GM21737 (cell line): ENCODE results near the gene HUS1B.
"Not testable (repeated sequence)": the region's sequence is repeated elsewhere in the genome, so short reads cannot be mapped to it uniquely, and the experiment has no call there.

Experiments used
- ATAC-seq: cut with Tn5 transposase; IDR thresholded peaks from one replicate; pipeline ENCODE4 v1.9.1; 2021; ENCODE audit warnings: mild to moderate bottlenecking, moderate library complexity; ENCODE audit not compliant: unreplicated experiment

Gene HUS1B

DNA sequence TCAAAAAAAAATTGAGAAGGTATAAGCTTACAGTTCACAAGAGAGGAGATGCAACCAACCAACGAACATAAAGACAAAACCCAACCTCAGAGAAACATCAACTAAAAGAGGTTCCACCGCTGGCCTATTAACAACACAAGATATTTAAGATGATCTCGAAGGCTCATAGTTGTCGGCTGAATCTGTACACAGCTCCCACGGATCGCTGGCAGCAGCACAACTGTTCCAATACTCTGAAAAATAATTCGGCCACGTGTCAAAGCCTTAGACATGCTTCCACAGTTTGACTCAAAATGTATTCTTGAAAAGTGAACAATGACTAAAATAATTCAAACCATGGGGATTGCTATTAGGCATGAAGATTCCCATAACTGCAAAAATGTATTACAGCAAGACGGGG lies 22.4 kb upstream of the HUS1B start:
- no peak for ATAC-seq

DNA sequence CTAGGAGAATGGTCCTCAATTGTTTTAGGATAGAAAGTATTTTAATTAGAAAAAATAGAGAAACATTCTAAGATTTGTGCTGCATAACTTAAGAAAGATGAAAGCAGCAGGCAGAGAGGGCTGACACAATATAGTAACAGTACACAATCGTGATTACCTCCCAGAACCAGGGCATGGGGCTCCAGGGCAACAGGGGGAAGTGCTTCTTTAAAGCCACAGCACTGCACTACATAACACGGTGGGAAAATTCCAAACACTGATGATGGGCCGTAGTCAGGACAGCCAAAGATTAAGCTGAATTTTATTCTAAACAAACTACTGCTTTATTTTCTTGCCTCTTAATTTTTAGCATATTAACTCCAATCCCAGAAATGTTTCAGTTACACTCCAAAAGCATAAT lies 21.6 kb upstream of the HUS1B start:
- no peak for ATAC-seq

DNA sequence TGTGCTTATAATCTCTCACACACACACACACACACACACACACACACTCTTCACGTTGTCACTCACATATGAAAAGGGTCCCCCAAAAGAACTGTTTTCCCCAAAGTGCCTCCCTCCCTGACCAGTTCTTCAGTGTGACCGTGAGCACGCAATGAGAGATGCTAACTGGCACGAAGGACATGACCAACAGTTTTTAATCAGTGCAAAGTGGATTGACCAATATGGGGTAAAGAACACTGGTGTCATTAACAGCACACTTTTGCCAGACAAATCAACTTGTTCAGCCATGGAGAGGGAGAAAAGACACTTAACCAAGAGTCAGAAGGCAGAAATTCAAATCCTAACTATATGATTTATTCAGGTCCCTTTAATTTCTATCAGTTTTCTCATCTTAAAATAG lies 21.0 kb upstream of the HUS1B start:
- ATAC-seq = no peak

DNA sequence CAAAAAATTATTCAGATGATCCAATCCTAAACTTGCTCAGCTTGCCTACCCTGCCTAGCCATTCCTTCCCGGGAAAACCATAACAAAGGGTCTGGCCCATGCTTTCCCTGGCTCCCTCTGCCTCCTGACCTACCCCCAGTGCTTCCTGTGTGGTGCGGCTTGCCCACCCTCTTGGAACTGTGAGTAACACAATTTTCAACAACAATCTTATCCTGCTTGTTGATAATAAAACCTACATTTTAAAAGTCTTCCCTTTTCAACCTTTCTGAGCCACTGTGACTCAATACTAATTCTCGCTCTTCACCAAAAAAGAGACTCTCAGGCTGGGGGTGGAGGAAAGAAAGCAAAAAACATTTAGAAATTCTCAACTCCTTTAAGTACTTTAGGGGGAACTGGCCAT lies 18.1 kb upstream of the HUS1B start:
- ATAC-seq = no peak

DNA sequence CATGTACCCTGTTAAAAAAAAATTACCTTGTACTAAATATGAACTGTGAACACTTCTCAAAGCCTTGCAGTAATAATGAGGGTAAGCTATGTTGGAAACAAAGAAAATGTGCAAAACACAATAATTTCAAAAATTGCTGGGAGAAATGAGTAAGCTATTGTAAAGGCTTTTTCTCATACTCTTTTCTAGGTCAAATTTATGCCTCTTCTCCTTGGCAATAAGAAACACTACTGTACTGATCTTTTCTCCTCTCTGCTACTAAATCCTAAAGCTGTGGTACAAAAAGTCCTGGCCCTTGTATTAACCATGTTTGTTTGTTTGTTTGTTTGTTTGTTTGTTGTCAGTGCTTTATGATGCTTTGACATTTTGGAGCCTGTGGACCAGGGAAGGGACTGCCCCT lies 17.5 kb upstream of the HUS1B start:
- ATAC-seq = no peak

DNA sequence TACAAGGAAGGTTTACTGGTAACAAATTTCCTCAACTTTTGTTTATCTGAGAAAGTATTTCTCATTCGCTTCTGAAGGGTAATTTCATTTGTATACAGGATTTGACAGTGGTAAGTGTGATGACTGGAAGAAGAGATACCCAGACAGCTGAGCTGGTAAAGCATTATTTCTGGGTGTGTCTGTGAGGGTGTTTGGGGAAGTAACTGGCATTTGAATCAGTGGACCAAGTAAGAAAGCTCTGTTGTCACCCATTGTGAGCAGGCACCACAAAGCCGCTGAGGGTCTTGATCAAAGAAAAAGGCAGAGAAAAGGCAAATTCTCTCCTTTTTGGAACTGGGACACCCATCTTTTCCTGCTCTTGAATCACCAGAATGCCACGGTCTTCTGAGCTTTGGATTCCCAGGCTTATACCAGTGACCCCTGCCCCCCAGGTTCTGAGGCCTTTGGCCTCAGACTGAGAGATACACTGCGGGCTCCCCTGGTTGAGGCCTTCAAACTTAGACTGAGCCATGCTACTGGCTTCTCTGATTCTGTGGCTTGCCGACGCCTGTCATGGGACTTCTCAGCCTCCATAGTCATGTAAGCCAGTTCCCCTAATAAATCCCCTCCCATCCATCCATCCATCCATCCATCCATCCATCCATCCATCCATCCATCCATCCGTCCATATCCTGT lies 10.5 kb upstream of the HUS1B start:
- no peak for ATAC-seq

DNA sequence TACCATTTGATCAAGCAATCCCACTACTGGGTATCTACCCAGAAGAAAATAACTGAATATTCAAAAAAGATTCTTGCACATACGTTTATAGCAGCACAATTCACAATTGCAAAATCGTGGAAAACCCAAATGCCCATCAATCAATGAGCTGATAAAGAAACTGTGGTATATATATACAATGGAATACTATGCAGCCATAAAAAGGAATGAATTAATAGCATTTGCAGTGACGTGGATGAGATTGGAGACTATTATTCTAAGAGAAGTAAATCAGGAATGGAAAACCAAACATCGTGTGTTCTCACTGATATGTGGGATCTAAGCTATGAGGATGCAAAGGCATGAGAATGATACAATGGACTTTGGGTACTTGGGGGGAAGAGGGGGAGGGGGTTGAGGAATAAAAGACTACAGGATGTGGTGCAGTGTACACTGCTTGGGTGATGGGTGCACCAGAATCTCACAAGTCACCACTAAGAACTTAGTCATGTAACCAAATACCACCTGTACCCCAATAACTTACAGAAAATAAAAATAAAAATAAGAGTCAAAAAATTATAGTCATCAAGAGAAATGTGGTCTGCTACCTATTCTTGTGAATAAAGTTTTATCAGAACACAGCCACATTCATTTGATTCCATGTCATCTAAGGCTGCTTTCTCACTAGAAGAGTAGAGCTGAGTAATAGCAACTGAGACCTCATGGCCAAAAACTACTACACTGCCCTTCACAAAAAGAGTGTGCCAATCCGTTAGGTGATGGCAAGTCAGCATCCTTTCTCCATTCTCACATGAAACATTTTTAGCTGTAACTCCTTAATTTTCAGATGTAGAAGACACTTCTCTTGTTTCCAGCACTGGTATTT lies 8.7 kb upstream of the HUS1B start:
- ATAC-seq = no peak

DNA sequence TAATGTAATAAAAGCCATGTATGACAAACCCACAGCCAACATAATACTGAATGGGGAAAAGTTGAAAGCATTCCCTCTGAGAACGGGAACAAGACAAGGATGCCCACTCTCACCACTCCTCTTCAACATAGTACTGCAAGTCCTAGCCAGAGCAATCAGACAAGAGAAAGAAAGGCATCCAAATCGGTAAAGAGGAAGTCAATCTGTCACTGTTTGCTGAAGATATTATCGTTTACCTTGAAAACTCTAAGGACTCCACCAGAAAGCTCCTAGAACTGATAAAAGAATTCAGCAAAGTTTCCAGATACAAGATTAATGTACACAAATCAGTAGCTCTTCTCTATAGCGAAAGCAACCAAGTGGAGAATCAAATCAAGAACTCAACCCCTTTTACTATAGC lies 6.9 kb upstream of the HUS1B start:
- not testable (repeated sequence) for ATAC-seq

DNA sequence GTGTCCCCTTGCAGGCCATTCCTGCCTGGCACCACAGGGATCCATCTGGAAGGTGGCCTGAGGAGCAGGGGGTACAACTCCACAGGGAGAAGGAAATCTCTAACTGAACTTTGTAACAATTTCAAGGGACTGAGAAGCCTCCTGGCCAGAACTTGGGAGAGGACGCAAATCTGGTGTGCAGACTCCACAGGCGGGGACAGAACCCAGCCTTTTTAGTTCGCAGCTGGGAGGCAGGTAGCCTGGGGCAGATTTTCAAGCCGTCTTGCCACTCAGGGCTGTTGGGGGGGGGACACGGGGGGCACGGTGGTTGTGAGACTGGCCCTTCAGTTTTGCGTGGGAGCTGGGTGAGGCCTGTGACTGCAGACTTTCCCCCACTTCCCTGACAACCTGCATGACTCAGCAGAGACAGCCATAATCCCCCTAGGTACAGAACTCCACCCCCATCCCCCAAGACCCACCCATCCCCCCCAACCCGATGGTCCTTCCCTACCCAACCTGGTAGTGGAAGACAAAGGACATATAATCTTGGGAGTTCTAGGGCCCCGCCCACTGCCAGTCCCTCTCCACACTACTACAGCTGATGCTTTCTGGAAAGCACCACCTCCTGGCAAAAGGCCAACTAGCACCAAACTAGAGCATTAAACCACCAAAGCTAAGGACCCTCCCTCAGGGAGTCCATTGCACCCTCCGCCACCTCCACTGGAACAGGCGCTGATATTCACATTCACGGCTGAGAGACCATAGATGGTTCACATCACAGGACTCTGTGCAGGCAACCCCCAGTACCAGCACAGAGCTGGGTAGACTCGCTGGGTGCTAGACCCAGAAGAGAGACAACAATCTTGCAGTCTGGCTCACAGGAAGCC lies 3.0 kb upstream of the HUS1B start:
- ATAC-seq = no peak

DNA sequence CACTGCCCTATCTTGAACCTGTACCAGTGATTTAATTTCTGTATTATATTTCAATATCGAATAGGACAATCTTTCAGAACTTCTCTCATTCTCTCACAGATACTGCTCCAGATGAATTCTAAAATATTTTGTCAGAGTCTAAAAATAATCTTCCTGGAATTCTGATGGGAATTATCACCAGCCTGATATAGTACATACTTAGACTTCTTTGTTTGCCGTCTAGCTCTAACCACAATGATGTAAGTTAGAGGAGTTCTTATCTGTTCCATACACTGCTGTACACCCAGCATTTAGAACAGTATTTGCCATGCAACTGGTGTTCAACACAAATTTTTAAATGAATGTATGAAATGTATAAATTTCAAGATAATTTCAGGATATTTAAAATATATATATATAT lies 1.3 kb upstream of the HUS1B start:
- ATAC-seq = no peak

DNA sequence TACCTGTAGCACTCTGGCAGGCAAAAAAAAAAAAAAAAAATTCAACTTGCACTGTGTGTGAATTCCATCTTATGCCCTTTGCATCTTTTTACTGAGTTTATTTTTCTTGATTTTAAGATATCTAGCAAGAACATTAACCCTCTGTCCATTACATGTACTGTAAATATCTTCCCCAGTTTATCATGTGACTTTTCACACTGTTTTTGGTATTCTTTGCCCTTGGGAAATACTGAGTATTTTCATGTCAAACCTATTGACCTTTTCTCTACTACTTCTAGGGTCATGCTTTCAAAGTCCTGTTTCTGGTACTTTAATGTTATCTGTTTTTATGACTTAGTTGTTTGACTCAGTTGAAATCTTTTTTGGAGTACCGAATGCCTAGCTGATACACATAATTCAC lies 843 bp upstream of the HUS1B start:
- no peak for ATAC-seq

DNA sequence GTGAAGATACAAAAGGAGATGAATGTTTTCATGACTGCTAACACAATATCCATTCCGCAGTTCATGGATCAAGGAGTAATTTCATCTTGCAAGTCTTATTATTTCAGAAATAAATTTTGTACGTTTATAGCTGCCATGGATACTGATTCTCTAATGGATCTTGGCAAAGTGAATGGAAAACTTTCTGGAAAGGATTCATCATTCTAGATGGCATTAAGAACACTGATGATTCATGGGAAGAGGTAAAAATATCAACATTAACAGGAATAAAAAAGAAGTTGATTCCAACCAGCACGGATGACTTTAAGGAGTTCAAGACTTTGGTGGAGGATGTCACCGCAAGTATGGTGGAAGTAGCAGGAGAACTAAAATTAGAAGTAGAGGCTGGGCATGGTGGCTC lies 2.8 kb downstream of the HUS1B start:
- ATAC-seq = no peak

DNA sequence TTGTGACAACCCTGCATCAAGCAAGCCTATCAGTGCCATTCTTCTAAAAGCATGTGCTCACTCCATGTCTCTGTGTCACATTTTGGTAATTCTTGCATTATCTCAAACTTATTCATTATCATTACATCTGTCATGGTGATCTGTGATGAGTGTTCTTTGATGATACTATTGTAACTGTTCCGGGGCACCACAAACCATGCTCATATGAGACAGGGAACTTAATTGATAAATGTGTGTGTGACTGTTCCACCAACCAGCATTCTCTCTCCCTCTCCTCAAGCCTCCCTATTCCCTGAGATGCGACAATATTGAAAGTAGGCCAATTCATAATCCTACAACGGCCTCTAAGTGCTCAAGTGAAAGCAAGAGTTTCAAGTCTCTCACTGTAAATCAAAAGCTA lies 4.0 kb downstream of the HUS1B start:
- no peak for ATAC-seq

DNA sequence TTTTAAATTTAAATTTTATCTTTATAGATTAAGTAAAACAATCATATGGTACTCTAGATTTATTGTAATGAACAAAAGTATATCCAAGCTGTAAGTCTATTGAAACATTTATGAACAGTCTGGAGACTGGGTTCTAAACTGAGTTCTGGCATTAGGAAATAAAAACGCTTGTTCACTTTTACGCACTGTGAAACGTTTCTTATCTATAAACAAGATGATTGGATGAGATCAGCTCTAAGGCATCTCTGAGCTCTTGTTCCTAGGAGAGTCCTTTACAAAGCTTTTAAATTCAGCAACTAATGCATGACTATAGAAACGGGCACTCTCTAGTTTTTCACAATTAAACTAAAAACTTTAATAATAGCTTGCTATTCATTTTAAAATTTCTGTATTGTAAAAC lies 6.8 kb downstream of the HUS1B start:
- ATAC-seq = no peak

DNA sequence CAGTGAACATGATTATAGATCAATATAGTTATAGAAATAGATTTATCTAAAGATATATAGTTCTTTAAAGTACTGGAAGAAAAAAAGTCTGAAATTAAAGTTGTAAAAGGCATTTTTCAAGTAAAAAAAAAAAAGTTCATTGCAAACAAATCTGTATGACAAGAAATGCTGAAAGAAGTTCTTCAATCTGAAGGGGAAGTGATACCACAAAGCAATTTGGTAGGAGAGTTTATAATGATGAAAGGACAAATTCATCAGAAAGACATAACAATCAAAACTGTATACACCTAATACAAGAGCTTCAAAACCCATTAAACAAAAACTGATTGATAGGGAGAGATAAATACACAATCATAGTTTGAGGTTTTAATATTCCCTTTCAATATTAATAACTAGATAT lies 14.1 kb downstream of the HUS1B start:
- no peak for ATAC-seq

DNA sequence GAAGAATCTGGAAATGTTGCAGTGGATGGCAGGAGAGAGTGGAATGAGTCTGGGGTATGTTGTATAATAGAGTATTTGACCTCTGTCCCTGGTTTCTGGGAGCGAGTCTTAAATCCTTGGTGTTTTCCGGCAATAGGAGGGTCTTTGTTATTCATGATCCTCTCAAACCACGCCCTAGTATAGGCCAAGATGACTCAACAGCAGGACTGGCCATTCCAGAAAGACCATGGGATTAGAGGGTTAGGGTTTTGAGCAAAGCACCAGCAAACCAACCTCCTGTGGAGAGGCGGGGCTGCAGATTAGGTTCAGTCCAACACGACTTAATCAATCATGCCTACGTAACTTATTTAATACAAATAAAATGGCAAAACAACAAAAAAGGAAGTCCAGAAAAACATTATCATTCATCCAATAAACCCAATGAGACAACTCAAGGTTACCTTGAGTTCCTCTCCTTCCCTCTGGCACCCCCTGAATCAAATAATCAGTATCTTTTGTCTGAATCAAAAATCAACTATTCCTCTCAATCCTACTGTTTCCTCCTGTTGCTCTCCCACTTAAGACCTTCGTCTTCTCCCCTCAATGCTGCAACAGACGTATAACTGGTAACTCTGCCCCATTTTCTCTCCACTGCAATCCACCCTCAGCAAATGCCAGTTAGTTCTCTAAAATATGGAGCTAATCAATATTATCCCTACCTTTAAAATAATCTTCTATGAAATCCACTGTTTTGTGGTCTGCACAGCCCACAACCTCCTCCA lies 15.5 kb downstream of the HUS1B start:
- no peak for ATAC-seq

DNA sequence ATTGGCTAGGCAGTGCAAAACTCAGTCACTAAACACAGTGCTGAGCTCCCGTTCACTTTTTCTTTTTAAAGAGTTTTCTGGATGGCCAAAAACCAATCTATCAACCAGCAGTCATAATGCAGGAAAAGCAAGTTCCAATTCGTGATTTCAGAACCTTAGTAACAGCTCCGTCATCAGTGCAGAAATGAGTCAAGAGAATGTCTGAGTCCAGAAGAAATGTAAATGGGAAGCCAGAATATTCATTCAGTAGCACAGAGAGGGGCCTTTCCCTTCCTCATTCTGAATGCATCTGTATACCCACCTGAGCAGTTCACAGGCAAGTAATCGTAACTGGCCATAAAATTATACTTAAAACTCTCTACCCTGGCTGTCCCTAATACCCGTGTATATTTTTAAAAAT lies 20.4 kb downstream of the HUS1B start:
- no peak for ATAC-seq

DNA sequence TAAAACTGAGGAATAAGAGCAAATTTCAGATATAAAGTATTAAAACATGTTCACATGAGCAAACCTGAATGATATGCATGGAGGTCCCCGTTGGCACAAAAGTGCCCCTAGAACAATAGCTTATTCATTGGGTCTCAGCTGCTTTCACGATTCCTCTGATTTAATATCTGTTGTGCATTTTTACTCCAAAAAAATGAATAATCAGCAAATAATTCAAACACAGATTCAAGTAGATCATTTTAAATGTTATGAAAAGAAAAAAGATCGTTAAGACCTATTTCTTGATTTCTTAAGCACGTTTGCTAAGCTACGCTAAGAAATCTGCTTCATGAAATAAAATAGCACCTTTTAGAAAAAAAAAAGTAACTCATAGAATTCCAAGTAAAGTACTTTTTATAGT lies 21.7 kb downstream of the HUS1B start:
- no peak for ATAC-seq

DNA sequence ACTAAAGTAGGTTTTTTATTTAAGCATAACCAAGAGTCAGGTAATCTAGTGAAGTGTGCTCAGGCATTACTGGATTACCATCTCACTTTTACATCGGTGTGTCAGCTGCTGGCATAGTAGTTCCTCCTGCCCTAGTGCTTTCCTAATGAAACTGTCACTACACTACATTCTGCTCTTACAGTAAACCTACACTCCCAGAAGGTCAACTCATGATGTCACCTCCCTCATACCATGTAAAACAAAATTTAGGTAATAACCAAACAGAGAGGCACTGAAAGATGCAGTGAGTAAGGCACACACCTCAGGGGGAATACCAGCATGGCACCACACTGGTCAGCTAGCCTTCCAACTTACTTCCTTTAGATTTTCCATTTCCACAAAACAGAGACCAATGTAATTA lies 23.3 kb downstream of the HUS1B start:
- no peak for ATAC-seq

DNA sequence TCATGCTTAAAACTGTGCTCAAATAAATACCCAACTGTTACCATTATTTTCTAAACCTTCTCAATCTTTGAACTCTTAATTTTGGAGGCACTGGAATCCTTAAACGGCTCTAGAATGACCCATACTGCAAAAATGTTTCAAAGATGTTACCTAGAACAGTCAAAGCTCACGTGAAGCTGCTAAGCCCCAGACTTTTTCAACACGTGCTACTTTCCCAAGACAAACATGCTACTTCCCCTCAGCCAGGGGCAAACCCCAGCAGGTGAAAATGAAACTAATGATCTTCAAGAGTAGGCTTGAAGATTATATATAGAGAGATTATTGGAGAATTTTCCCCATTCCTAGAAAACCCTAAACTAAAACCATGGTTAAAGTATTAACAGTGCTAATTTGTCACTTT lies 28.1 kb downstream of the HUS1B start:
- no peak for ATAC-seq

DNA sequence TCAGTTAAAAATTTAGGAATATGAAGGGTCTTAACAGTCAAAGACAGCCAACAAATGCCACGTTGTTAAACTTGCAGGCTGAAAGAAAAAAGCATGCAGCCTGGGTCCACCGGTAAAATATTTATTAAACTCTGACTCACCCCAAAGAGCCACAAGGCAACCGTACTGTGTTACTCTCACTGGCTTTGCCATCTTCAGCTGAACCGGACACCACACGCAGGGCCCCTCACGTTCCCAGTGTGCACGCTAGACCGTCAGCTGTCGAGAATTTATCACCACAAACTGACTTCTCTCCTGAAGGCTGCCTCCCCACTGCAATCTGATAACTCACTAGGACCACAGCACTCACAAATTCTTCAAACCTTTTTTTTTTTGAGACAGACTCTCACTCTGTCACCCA lies 30.7 kb downstream of the HUS1B start:
- no peak for ATAC-seq
